GM12878 (cell line): ENCODE measurements around the gene CCDC107. TPM values are rescaled to one million over a fixed set of nuclear protein-coding genes. Genes with fewer than 3 reads are reported as not detected.

ENCODE experiments used
- ATAC-seq: fragments of 200-7000 bp; cut with Tn5 transposase; 3 replicates; pipeline ENCODE4 v1.9.1; 2020; ENCODE audit warnings: mild to moderate bottlenecking, moderate library complexity
- BruUV-seq: library from RNA; stranded (reverse); fragments of 400-500 nt; replicated peaks from 2 replicates; lab custom pipeline; 2021; lab: Mats Ljungman, UMichigan
- CTCF ChIA-PET: fragments of 300-600 bp; sonication (Branson Sonifier 250); formaldehyde crosslinking; extraction: SDS; loops from one replicate; lab custom pipeline; 2021; ENCODE audit warnings: inconsistent platforms; lab: Yijun Ruan, JAX
- POLR2A ChIA-PET: fragments of 350-600 bp; formaldehyde crosslinking; extraction: SDS; loops from one replicate; lab custom pipeline; 2021; ENCODE audit warnings: inconsistent platforms; lab: Charles Lee
- RAD21 ChIA-PET: fragments of 300-600 bp; sonication (Branson Sonifier 250); formaldehyde crosslinking; loops from one replicate; lab custom pipeline; 2023; ENCODE audit warnings: antibody characterized with exemption; ENCODE audit not compliant: unreplicated experiment; lab: Charles Lee
- SMC1A ChIA-PET: fragments of 300-600 bp; sonication (Branson Sonifier 250); formaldehyde crosslinking; loops from one replicate; lab custom pipeline; 2023; ENCODE audit not compliant: unreplicated experiment, uncharacterized antibody; lab: Charles Lee
- DNase-seq: peaks from one replicate; pipeline ENCODE4 v3.0.0-alpha.2; 2011; ENCODE audit warnings: low read depth, low spot score
- FAIRE-seq: peaks from 3 replicates; lab custom pipeline; 2011; peaks lifted over from hg19 to GRCh38; lab: Jason Lieb, UNC
- H2AFZ ChIP-seq: 2 replicates; pipeline ENCODE4 v1.6.0; 2011; ENCODE audit warnings: low read depth, low read length, control low read depth; ENCODE audit not compliant: control insufficient read depth
- H3K27ac ChIP-seq: 2 replicates; pipeline ENCODE4 v1.5.1; 2011; ENCODE audit warnings: control low read depth; ENCODE audit not compliant: control insufficient read depth, insufficient read depth
- H3K27me3 ChIP-seq, 2 experiments: replicated peaks in 1 of 2; 2 replicates each; pipeline versions ENCODE4 v1.6.0 to v1.6.1; 2011; ENCODE audit warnings: low read length in 1 of 2; ENCODE audit not compliant: control insufficient read depth in 2 of 2, insufficient read depth in 2 of 2
- H3K36me3 ChIP-seq, 2 experiments: 2 replicates each; pipeline ENCODE4 v1.5.1; 2011; ENCODE audit warnings: low read length in 1 of 2; ENCODE audit not compliant: control insufficient read depth in 2 of 2, insufficient read depth in 2 of 2
- H3K4me1 ChIP-seq: 2 replicates; pipeline ENCODE4 v1.6.1; 2011; ENCODE audit warnings: mild to moderate bottlenecking, low read length, moderate library complexity, mixed read lengths; ENCODE audit not compliant: control insufficient read depth, insufficient read depth
- H3K4me2 ChIP-seq: 2 replicates; pipeline ENCODE4 v1.6.0; 2011; ENCODE audit warnings: control low read depth; ENCODE audit not compliant: control insufficient read depth, insufficient read depth
- H3K4me3 ChIP-seq: fragments of 200-600 bp; sonication (generic); 2 replicates; pipeline ENCODE4 v1.5.1; 2016
- H3K79me2 ChIP-seq: 2 replicates; pipeline ENCODE4 v1.6.0; 2011; ENCODE audit warnings: low read length; ENCODE audit not compliant: control insufficient read depth, insufficient read depth
- H3K9ac ChIP-seq: 2 replicates; pipeline ENCODE4 v1.8.0; 2011; ENCODE audit warnings: low read length, control low read depth, mixed read lengths; ENCODE audit not compliant: control insufficient read depth, insufficient read depth
- H3K9me3 ChIP-seq: replicated peaks from 3 replicates; pipeline ENCODE4 v1.5.1; 2011; ENCODE audit warnings: mild to moderate bottlenecking, low read length; ENCODE audit not compliant: control insufficient read depth, insufficient read depth
- H4K20me1 ChIP-seq: 2 replicates; pipeline ENCODE4 v1.6.0; 2011; ENCODE audit not compliant: control insufficient read depth, insufficient read depth
- CREM ChIP-seq: IDR thresholded peaks from 2 replicates; pipeline ENCODE4 v1.6.1; 2014; ENCODE audit warnings: antibody characterized with exemption, low read depth
- CUX1 ChIP-seq: IDR thresholded peaks from 2 replicates; pipeline ENCODE4 v1.6.1; 2012; ENCODE audit warnings: improper control_type of control experiment, low read depth, low read length; ENCODE audit not compliant: insufficient replicate concordance
- E2F4 ChIP-seq: IDR thresholded peaks from 2 replicates; pipeline ENCODE4 v1.6.1; 2012; ENCODE audit warnings: low read depth, low read length, improper control_type of control experiment
- EP300 ChIP-seq, 2 experiments: fragments of 150-350 bp in 1 of 2; IDR thresholded peaks; 2 replicates each; pipeline ENCODE4 v1.6.1; 2011 to 2012; ENCODE audit warnings: low read depth in 2 of 2, low read length in 2 of 2, borderline replicate concordance in 1 of 2, improper control_type of control experiment in 1 of 2, inconsistent platforms in 1 of 2; ENCODE audit not compliant: control insufficient read depth in 1 of 2
- FOXK2 ChIP-seq: fragments of 450-650 bp; IDR thresholded peaks from 2 replicates; pipeline ENCODE4 v1.6.1; 2017; ENCODE audit warnings: mild to moderate bottlenecking, moderate library complexity
- FOXM1 ChIP-seq: IDR thresholded peaks from 2 replicates; pipeline ENCODE4 v1.6.1; 2012; ENCODE audit warnings: low read depth, mild to moderate bottlenecking, inconsistent platforms, low read length, moderate library complexity
- POU2F2 ChIP-seq: IDR thresholded peaks from 3 replicates; pipeline ENCODE4 v1.6.1; 2011; ENCODE audit warnings: low read depth, mild to moderate bottlenecking, low read length, borderline replicate concordance
- RUNX3 ChIP-seq: IDR thresholded peaks from 2 replicates; pipeline ENCODE4 v1.6.1; 2012; ENCODE audit warnings: low read length, inconsistent platforms
- STAT1 ChIP-seq: fragments of 450-650 bp; conservative IDR thresholded peaks from 2 replicates; pipeline ENCODE4 v1.6.1; 2014; ENCODE audit warnings: antibody characterized with exemption, mild to moderate bottlenecking
- ZSCAN29 ChIP-seq: fragments of 450-650 bp; IDR thresholded peaks from 2 replicates; pipeline ENCODE4 v1.6.1; 2017; ENCODE audit warnings: mild to moderate bottlenecking, moderate library complexity
- WGBS: methylation state at CpG from one replicate; pipeline ENCODE4 v1.1.6; 2016; ENCODE audit warnings: low lambda C conversion rate; ENCODE audit not compliant: insufficient replicate concordance, insufficient coverage; ENCODE audit errors: missing lambda C conversion rate; 5-methylcytosine and 5-hydroxymethylcytosine counted together
- in situ Hi-C: fragments of 300-500 bp; cut with MboI; formaldehyde crosslinking; loops from 9 replicates; pipeline ENCODE4 v1.14.3; 2018; ENCODE audit warnings: mixed read lengths
- intact Hi-C: fragments of 100-400 bp; cut with micrococcal nuclease; formaldehyde crosslinking; loops from one replicate; pipeline ENCODE4 v1.14.2; 2022; ENCODE audit not compliant: unreplicated experiment
- polyA plus RNA-seq, 11 experiments: library from polyadenylated mRNA; depleted of rRNA in 4 of 11; unstranded in 6 of 11; stranded (reverse) in 5 of 11; fragments of >200 nt; fragmentation: Nextera tagmentation in 4 of 11; fragmentation: Illumina TruSeq in 1 of 11; extraction: Ambion mirVana in 4 of 11; extraction: Trizol in 1 of 11; gene quantifications; 1 replicate in 1 of 11; 2 replicates in 10 of 11; pipeline versions ENCODE4 v1.2.1 to v1.2.3, GENCODE V29; 2011 to 2016; ENCODE audit warnings: inconsistent platforms in 2 of 11, missing spikeins in 2 of 11, low read depth in 1 of 11
- total RNA-seq, 4 experiments: library from RNA; depleted of rRNA in 3 of 4; stranded (reverse); fragments of >200 nt in 3 of 4; fragmentation: Illumina TruSeq in 1 of 4; extraction: Trizol in 1 of 4; gene quantifications; 2 replicates each; pipeline versions ENCODE4 v1.2.1 to v1.2.3, GENCODE V29; 2013 to 2021
- TF ChIP-seq, protein P1 (sequence below): fragments of 150-350 bp; IDR thresholded peaks from 2 replicates; pipeline ENCODE4 v1.6.1; 2014; ENCODE audit warnings: mild to moderate bottlenecking, low read depth, low read length
- TF ChIP-seq, protein P2 (sequence below): fragments of 450-650 bp; IDR thresholded peaks from 2 replicates; pipeline ENCODE4 v1.6.1; 2017; ENCODE audit warnings: mild to moderate bottlenecking, low read depth, inconsistent platforms; ENCODE audit not compliant: poor library complexity, severe bottlenecking

Gene CCDC107
- total and polyA plus RNA-seq, 10 of the 15 experiments (the other 5 are each of a cell fraction or from before 2014, with no cell fraction given): 0.19 to 18.3 (median 10.6) TPM

- no peaks in the 10 kb centered on the region for H4K20me1 ChIP-seq
- H3K4me2 ChIP-seq: no peak overlapping the region
- in situ Hi-C loops (no loop called here), intact Hi-C loops (no loop called here)
- DNase-seq: no peak
- no peak overlapping the region for H3K27ac ChIP-seq
- FAIRE-seq: no peak
- no peaks in the 10 kb centered on the region for H3K9me3 ChIP-seq
- H3K27me3 ChIP-seq: no peaks in the 10 kb centered on the region; a peak in 1 of 4 replicates
- CTCF ChIA-PET: interaction anchor here (0.8 to 5.0 kb wide), 3 partner anchors 8 to 66 kb away, joined by 3 to 39 read pairs (median 4); no protein-coding TSS in a partner anchor
- no peaks in the 10 kb centered on the region for H3K36me3 ChIP-seq
- no peak overlapping the region for H2AFZ ChIP-seq
- ATAC-seq: no peak
- RAD21 ChIA-PET: interaction anchor here (1.0 to 1.3 kb wide), 2 partner anchors 14 to 24 kb away, joined by 3 read pairs; no protein-coding TSS in a partner anchor
- peaks cover 8% of the 10 kb centered on the region for H3K4me1 ChIP-seq
- POLR2A ChIA-PET: interaction anchor here (0.6 to 2.7 kb wide), 3 partner anchors 12 to 83 kb away, joined by 3 to 8 read pairs (median 3); no protein-coding TSS in a partner anchor
- SMC1A ChIA-PET: interaction anchor here (0.9 to 1.1 kb wide), 3 partner anchors 9 to 45 kb away, joined by 3 to 4 read pairs (median 4); no protein-coding TSS in a partner anchor
- WGBS: 62% methylated on average over 10 of the region's 10 CpGs
- no peak overlapping the region for H3K9ac ChIP-seq
- H3K79me2 ChIP-seq: no peaks in the 10 kb centered on the region
- no TSS peak for BruUV-seq
- H3K4me3 ChIP-seq: no peak overlapping the region
- no peak for TF ChIP-seq ZSCAN29
- TF ChIP-seq RUNX3: no peak
- TF ChIP-seq, protein P1, sequence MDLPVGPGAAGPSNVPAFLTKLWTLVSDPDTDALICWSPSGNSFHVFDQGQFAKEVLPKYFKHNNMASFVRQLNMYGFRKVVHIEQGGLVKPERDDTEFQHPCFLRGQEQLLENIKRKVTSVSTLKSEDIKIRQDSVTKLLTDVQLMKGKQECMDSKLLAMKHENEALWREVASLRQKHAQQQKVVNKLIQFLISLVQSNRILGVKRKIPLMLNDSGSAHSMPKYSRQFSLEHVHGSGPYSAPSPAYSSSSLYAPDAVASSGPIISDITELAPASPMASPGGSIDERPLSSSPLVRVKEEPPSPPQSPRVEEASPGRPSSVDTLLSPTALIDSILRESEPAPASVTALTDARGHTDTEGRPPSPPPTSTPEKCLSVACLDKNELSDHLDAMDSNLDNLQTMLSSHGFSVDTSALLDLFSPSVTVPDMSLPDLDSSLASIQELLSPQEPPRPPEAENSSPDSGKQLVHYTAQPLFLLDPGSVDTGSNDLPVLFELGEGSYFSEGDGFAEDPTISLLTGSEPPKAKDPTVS: no peak
- TF ChIP-seq E2F4: no peak
- TF ChIP-seq CUX1: no peak
- TF ChIP-seq EP300 (IDR thresholded peaks at IDR 0.05; ENCODE audit: borderline replicate concordance in 1 of 2, control insufficient read depth in 1 of 2, low read depth in 2 of 2, low read length in 2 of 2): no peak
- no peak for TF ChIP-seq FOXK2
- TF ChIP-seq POU2F2: no peak
- TF ChIP-seq, protein P2, sequence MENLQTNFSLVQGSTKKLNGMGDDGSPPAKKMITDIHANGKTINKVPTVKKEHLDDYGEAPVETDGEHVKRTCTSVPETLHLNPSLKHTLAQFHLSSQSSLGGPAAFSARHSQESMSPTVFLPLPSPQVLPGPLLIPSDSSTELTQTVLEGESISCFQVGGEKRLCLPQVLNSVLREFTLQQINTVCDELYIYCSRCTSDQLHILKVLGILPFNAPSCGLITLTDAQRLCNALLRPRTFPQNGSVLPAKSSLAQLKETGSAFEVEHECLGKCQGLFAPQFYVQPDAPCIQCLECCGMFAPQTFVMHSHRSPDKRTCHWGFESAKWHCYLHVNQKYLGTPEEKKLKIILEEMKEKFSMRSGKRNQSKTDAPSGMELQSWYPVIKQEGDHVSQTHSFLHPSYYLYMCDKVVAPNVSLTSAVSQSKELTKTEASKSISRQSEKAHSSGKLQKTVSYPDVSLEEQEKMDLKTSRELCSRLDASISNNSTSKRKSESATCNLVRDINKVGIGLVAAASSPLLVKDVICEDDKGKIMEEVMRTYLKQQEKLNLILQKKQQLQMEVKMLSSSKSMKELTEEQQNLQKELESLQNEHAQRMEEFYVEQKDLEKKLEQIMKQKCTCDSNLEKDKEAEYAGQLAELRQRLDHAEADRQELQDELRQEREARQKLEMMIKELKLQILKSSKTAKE: no peak
- no peak for TF ChIP-seq CREM
- TF ChIP-seq FOXM1: no peak
- TF ChIP-seq STAT1: no peak
Observed at GRCh38 chr9:35682520-35683315, 24.6 kb downstream of the CCDC107 start.
